B cell (primary cell): Measurements from ENCODE around the gene KCTD5. TPM values are rescaled to one million over a fixed set of nuclear protein-coding genes. Genes with fewer than 3 reads are reported as not detected.
"Not testable (repeated sequence)": the region's sequence is repeated elsewhere in the genome, so short reads cannot be mapped to it uniquely, and the experiment has no call there.

Experiments
- ATAC-seq: fragments of 200-7000 bp; cut with Tn5 transposase; one replicate; pipeline ENCODE4 v1.10.0; 2021; ENCODE audit warnings: low read depth, mild to moderate bottlenecking, moderate number of reproducible peaks, moderate library complexity
- CTCF ChIA-PET: fragments of 350-600 bp; sonication (Branson Sonifier 250); formaldehyde crosslinking; loops from one replicate; lab custom pipeline; 2021; ENCODE audit warnings: antibody characterized with exemption, inconsistent platforms; lab: Charles Lee
- POLR2A ChIA-PET: fragments of 350-600 bp; sonication (Branson Sonifier 250); formaldehyde crosslinking; loops from one replicate; lab custom pipeline; 2021; ENCODE audit warnings: antibody characterized with exemption; lab: Charles Lee
- DNase-seq: peaks from one replicate; pipeline ENCODE4 v3.0.0; 2013
- H2AFZ ChIP-seq: 2 replicates; pipeline ENCODE4 v1.6.1; 2012; ENCODE audit warnings: mild to moderate bottlenecking, low read depth, low read length; ENCODE audit not compliant: insufficient read depth, poor library complexity, severe bottlenecking
- H3K27ac ChIP-seq, 2 donors: 1 replicate in 1 of 2; 2 replicates in 1 of 2; pipeline ENCODE4 v1.5.1; 2012 to 2013; ENCODE audit warnings: low read length in 2 of 2, mild to moderate bottlenecking in 2 of 2, moderate library complexity in 1 of 2
- H3K27me3 ChIP-seq, 4 experiments: fragments of 200-600 bp in 1 of 4; sonication (generic) in 1 of 4; replicated peaks in 1 of 4; 1 replicate in 2 of 4; 2 replicates in 2 of 4; pipeline versions ENCODE4 v1.6.1 to v1.7.0; 2013 to 2016; ENCODE audit warnings: low read length in 3 of 4, mild to moderate bottlenecking in 2 of 4, mixed read lengths in 1 of 4, moderate library complexity in 1 of 4; ENCODE audit not compliant: insufficient read depth in 4 of 4, control insufficient read depth in 3 of 4; ENCODE audit errors: control extremely low read depth in 1 of 4
- H3K36me3 ChIP-seq, 2 experiments: replicated peaks in 1 of 2; 1 replicate in 1 of 2; 2 replicates in 1 of 2; pipeline versions ENCODE4 v1.6.1 to v1.7.1; 2013; ENCODE audit warnings: low read length in 1 of 2; ENCODE audit not compliant: insufficient read depth in 2 of 2, control insufficient read depth in 1 of 2; ENCODE audit errors: control extremely low read depth in 1 of 2, extremely low read depth in 1 of 2
- H3K4me1 ChIP-seq, 2 donors: fragments of 200-600 bp in 1 of 2; sonication (generic) in 1 of 2; 1 replicate in 1 of 2; 2 replicates in 1 of 2; pipeline versions ENCODE4 v1.5.1 to v1.6.1; 2013 to 2017; ENCODE audit warnings: low read length in 2 of 2; ENCODE audit not compliant: control insufficient read depth in 2 of 2, insufficient read depth in 2 of 2
- H3K4me2 ChIP-seq: replicated peaks from 2 replicates; pipeline ENCODE3; 2012; ENCODE audit warnings: mild to moderate bottlenecking, low read depth, low read length; ENCODE audit not compliant: poor library complexity, severe bottlenecking
- H3K4me3 ChIP-seq, 5 experiments: fragments of 200-600 bp in 1 of 5; sonication (generic) in 1 of 5; 1 replicate in 3 of 5; 2 replicates in 2 of 5; pipeline versions ENCODE4 v1.5.1 to v1.7.0; 2011 to 2016; ENCODE audit warnings: low read length in 4 of 5, mild to moderate bottlenecking in 4 of 5, low read depth in 2 of 5, control low read depth in 1 of 5, moderate library complexity in 1 of 5; ENCODE audit not compliant: insufficient read depth in 1 of 5; ENCODE audit errors: control extremely low read depth in 1 of 5, extremely low read depth in 1 of 5
- H3K79me2 ChIP-seq: fragments of 200-600 bp; sonication (generic); one replicate; pipeline ENCODE4 v1.6.0; 2016; ENCODE audit warnings: low read length; ENCODE audit not compliant: control insufficient read depth, insufficient read depth
- H3K9ac ChIP-seq: fragments of 200-600 bp; sonication (generic); 2 replicates; pipeline ENCODE4 v1.6.1; 2017; ENCODE audit warnings: mild to moderate bottlenecking, low read length, moderate library complexity
- H3K9me3 ChIP-seq, 3 donors: one replicate each; pipeline versions ENCODE4 v1.6.1 to v1.7.1; 2013; ENCODE audit warnings: low read length in 2 of 3; ENCODE audit not compliant: control insufficient read depth in 2 of 3, insufficient read depth in 1 of 3; ENCODE audit errors: control extremely low read depth in 1 of 3
- H4K20me1 ChIP-seq: 2 replicates; pipeline ENCODE4 v1.6.0; 2012; ENCODE audit warnings: mild to moderate bottlenecking, low read length; ENCODE audit not compliant: insufficient read depth, control insufficient read depth, poor library complexity, severe bottlenecking
- H3K27ac Mint-ChIP-seq: one replicate; pipeline ENCODE4 v1.8.0; 2021; ENCODE audit warnings: mixed read lengths
- H3K27me3 Mint-ChIP-seq: one replicate; pipeline ENCODE4 v1.8.0; 2021; ENCODE audit warnings: mixed read lengths
- H3K4me1 Mint-ChIP-seq: one replicate; pipeline ENCODE4 v1.8.0; 2021; ENCODE audit warnings: mixed read lengths
- H3K4me3 Mint-ChIP-seq: one replicate; pipeline ENCODE4 v1.8.0; 2021; ENCODE audit warnings: mixed read lengths
- H3K9me3 Mint-ChIP-seq: one replicate; pipeline ENCODE4 v1.8.0; 2022; ENCODE audit warnings: mixed read lengths; ENCODE audit not compliant: insufficient read depth
- WGBS: methylation state at CpG from one replicate; pipeline ENCODE4 v1.1.5; 2013; ENCODE audit warnings: missing lambda C conversion rate; ENCODE audit not compliant: insufficient coverage; 5-methylcytosine and 5-hydroxymethylcytosine counted together
- intact Hi-C: fragments of 100-400 bp; cut with micrococcal nuclease; formaldehyde crosslinking; loops from one replicate; pipeline ENCODE4 v1.10.0; 2022
- polyA plus RNA-seq: library from polyadenylated mRNA; depleted of rRNA; stranded (reverse); fragments of >200 nt; gene quantifications from 2 replicates; pipeline ENCODE4 v1.2.3, GENCODE V29; 2012
- total RNA-seq, 2 donors: library from RNA; stranded (reverse); fragments of 120-200 nt in 1 of 2; gene quantifications; 1 replicate in 1 of 2; 2 replicates in 1 of 2; pipeline versions ENCODE4 v1.2.3 to v1.2.4, GENCODE V29; 2013 to 2022

KCTD5 gene
- total and polyA plus RNA-seq, 2 donors (not counting 1 experiment from before 2014, with no cell fraction given) = 17.2 to 37.3 TPM

GRCh38 chr16:2644754-2645453 lies 37.4 kb upstream of the KCTD5 start:
- H3K27ac Mint-ChIP-seq, H3K4me1 ChIP-seq, H3K4me2 ChIP-seq, H3K27me3 Mint-ChIP-seq, H3K79me2 ChIP-seq, intact Hi-C loops, H3K27me3 ChIP-seq, H2AFZ ChIP-seq, DNase-seq, H3K27ac ChIP-seq, H3K36me3 ChIP-seq, H3K4me1 Mint-ChIP-seq, CTCF ChIA-PET, H3K4me3 ChIP-seq, H4K20me1 ChIP-seq, H3K9me3 Mint-ChIP-seq, ATAC-seq, H3K4me3 Mint-ChIP-seq, H3K9me3 ChIP-seq, H3K9ac ChIP-seq, POLR2A ChIA-PET: not testable (repeated sequence)
- no CpG with 5 or more reads among the region's 12 CpGs for WGBS

GRCh38 chr16:2651268-2651871 lies 31.0 kb upstream of the KCTD5 start:
- POLR2A ChIA-PET, H3K4me3 ChIP-seq, H3K79me2 ChIP-seq, H3K27me3 Mint-ChIP-seq, H3K4me1 Mint-ChIP-seq, H3K36me3 ChIP-seq, H3K27ac ChIP-seq, H3K4me1 ChIP-seq, H4K20me1 ChIP-seq, H3K27me3 ChIP-seq, H3K9ac ChIP-seq, intact Hi-C loops, H3K4me2 ChIP-seq, H3K9me3 Mint-ChIP-seq, CTCF ChIA-PET, DNase-seq, H2AFZ ChIP-seq, H3K9me3 ChIP-seq, ATAC-seq, H3K4me3 Mint-ChIP-seq, H3K27ac Mint-ChIP-seq: not testable (repeated sequence)
- no CpG with 5 or more reads among the region's 14 CpGs for WGBS

GRCh38 chr16:2653915-2654314 lies 28.4 kb upstream of the KCTD5 start:
- intact Hi-C loops, H3K79me2 ChIP-seq, H3K27ac ChIP-seq, POLR2A ChIA-PET, H3K4me3 ChIP-seq, H3K36me3 ChIP-seq, H2AFZ ChIP-seq, H4K20me1 ChIP-seq, H3K9ac ChIP-seq, CTCF ChIA-PET, H3K9me3 Mint-ChIP-seq, H3K4me1 Mint-ChIP-seq, ATAC-seq, H3K4me1 ChIP-seq, DNase-seq, H3K4me3 Mint-ChIP-seq, H3K27me3 ChIP-seq, H3K9me3 ChIP-seq, H3K4me2 ChIP-seq, H3K27me3 Mint-ChIP-seq, H3K27ac Mint-ChIP-seq: not testable (repeated sequence)
- no CpG with 5 or more reads among the region's 13 CpGs for WGBS

GRCh38 chr16:2654949-2655348 lies 27.4 kb upstream of the KCTD5 start:
- intact Hi-C loops, H3K9me3 ChIP-seq, POLR2A ChIA-PET, H3K9ac ChIP-seq, H4K20me1 ChIP-seq, H3K4me3 ChIP-seq, H3K27me3 Mint-ChIP-seq, H3K4me1 Mint-ChIP-seq, CTCF ChIA-PET, H3K79me2 ChIP-seq, H3K4me1 ChIP-seq, ATAC-seq, H3K36me3 ChIP-seq, H3K4me2 ChIP-seq, H3K27ac Mint-ChIP-seq, H3K27me3 ChIP-seq, H3K27ac ChIP-seq, H3K9me3 Mint-ChIP-seq, H3K4me3 Mint-ChIP-seq, DNase-seq, H2AFZ ChIP-seq: not testable (repeated sequence)
- no CpG with 5 or more reads among the region's 8 CpGs for WGBS
